IPS-18c (cell line): ENCODE results near the gene NDUFA8.

Experiments used
- H3K4me3 ChIP-seq: 2 replicates; pipeline ENCODE4 v1.7.0; 2013; ENCODE audit warnings: low read depth, mild to moderate bottlenecking, low read length, moderate library complexity; ENCODE audit not compliant: insufficient read depth
- H3K9me3 ChIP-seq: one replicate; pipeline ENCODE4 v1.6.1; 2013; ENCODE audit warnings: mild to moderate bottlenecking, low read length, moderate library complexity; ENCODE audit not compliant: control insufficient read depth, insufficient read depth

Gene NDUFA8

DNA sequence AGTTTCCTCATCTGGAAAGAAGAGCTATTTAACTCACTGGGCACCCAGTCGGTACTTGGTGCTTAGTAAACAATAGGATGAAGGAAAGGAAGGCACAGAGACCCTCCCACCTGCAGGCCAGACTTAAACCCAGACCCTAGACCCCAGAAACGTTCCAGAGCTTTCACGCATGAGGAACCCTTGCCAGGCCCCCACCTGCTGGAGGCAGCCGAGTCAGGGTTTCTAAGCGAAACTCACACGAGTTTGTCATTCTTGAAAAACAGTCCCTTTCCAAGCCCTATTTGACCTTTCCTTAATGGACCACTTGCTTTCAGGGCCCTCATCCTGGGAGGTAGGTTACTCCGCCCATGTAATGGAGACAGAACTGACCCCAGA is 30.6 kb downstream of the NDUFA8 start:
- no peak overlapping the region for H3K4me3 ChIP-seq

DNA sequence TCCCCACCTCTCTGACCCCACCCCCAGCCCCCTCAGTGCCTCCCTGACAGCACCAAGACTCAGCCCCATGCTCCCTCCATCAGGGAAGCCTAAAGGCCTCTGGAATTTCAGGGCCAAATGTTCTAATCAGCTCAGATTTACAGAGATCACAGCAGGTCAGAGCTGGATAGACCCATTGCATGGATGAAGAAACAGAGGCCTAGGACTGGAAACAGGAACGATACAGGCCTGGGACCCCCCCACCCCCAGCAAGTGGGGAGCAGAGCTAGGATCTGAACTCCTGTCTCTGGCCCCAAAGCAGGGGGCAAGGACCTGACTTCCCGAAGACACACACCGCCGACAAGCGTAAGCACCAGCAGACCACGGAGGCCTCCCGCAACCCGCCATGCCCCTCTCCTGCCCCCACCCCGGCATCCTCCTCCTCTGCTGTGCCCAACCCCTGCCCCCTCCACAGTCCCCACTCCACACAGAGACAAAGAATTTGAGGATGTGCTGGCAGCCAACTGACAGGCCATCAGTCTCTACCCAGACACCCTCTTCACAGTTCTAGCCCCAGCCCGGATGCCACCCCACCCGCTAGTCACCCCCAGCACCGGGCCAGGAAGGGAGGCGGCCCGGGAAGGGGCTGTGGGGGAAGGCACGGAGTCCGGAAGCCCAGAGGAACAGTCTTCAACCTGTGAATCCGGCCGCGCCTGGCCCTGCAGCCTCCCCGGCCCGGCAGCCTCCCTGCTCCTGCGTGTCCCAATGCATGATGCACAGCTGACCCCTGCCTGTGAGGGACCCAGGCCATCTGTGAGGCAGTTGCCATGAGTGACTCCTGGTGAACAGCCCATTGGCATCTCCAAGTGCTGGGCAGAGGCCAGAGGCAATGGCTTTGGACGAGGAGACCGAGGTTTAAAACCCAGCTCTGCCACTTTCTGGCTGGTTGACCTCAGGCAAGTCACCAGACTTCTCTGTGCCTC is 31.3 kb downstream of the NDUFA8 start:
- Histone ChIP-seq H3K4me3 (no peak overlapping the region), H3K9me3 (no peaks in the 10 kb centered on the region)

More for the DNA sequence above, 30.6 kb downstream of the NDUFA8 start:
- H3K9me3 ChIP-seq, result no peaks in the 10 kb centered on the region

DNA sequence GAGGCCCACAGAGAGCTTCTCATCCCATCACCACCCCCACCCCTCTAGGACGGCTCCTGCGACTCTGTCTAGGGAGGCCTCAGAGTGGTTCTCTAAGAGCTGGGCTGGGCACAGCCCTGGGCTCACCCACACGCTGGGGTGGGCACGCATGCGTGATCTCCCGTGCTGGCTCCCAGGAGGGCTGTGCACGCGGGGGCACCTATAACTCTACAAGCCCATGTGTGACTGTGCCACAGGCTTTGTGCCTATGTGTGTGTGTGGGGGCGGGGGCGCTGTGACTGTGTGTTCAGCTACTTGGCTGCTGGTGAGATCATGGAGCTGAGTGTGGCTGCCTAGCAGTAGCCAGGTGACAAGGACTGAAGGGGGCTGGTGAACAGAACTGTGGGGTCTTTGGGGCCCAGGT is 32.2 kb downstream of the NDUFA8 start:
- Histone ChIP-seq H3K9me3 (no peaks in the 10 kb centered on the region), H3K4me3 (no peak overlapping the region)

DNA sequence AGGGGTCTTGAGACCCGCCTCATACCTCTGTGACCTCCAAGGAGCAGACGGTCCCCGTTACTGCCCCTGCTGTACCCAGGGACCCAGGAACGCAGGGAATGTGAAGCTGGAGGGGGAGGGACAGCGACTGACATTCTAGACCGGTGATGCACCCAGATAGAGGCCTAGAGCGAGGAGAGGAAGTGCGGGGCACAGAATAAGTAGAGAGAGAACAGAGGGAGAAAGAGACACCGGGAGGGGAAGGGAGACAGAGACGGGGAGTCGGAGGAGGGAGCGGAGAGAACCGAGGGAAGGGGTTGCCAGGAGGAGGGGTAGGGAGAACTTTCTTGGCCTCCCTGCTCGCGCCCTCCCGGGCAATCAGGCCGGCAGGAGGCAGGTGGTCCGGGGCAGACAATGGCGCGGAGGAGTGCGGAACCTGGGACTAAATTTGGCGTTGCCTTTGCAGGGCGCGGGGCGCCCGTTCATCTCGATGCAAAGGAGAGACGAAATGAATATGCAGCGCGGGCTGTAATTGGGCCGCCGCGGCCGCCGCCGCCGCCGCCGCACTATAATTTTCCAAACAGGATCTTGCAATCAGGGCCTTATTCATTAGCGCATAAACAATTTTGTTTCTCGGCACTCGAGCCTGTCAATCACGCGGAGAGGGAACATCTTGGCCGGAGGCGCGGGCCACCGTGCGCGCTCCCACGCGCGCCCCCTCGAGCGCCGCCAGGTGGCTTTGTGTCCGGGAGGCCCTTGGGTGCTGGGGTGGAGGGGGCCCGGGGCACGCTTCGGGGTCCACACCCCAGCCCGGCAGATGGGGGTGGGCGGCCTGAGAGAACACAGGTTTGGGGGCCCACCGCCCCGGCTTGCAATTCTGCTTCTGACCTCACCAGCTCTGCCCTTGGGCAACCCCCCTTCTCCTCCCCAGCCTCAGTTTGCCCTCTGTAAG is 33.0 kb downstream of the NDUFA8 start:
- Histone ChIP-seq H3K4me3 (peak overlapping the region; percentile 55), H3K9me3 (no peaks in the 10 kb centered on the region)

DNA sequence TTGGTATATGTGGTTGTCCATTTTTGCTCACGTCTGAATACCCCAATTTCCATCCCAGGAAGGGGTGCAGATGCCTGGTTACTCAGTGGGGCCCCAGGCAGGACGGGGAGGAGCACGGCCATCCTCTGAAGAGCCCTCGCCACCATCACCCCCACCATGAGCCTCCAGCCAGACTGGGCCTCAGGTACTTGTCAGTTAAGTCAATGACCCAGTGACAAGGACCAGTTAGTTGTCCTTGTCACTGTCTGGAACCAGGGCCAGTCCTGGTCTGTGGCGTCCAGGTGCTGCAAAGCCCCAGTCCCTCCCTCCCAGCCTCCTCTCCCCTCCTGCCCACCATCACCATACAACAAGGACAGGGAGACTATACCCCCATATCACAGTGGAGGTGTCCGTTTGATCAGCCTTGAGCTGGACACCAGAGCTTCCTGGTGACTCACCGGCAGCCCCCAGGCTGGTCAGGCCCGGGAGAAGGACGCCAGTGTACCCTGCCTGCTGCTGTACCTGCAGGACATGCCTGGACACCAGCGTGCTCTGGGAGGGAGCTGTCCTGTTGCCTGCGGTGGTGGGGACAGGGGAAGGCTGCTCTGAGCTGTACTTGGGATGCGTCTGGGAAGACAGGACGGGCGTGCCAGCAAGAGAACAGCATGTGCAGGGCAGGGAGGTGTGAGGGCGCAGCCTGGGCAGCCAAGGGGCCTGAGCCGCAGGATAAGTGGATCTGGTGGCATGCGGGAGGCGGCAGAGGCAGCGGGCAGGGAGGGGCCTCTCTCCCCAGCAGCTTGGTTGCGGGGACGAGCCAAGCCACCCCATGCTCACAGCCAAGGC is 33.9 kb downstream of the NDUFA8 start:
- H3K9me3 ChIP-seq, result no peaks in the 10 kb centered on the region
- H3K4me3 ChIP-seq, result peak overlapping the region; percentile 55; the same call in 1 of the 2 replicates

DNA sequence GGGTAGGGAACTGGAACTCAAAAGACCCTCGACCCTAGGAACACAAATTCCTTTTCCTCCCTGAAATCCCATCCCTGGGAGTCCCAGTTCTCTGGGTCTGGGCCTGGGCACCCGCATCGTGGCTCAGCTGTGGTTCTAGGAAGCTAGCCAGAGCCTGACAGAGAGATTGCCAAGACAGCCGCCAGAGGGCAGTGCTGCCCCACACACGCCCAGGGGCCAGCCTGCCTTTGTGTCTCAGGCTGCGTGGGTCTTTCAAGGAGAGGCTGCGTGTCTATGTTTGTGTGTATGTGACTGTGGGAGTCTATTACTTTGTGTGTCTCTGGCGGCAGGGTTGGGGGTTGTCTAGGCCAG is 34.4 kb downstream of the NDUFA8 start:
- Histone ChIP-seq H3K9me3 (no peaks in the 10 kb centered on the region), H3K4me3 (no peak overlapping the region)

DNA sequence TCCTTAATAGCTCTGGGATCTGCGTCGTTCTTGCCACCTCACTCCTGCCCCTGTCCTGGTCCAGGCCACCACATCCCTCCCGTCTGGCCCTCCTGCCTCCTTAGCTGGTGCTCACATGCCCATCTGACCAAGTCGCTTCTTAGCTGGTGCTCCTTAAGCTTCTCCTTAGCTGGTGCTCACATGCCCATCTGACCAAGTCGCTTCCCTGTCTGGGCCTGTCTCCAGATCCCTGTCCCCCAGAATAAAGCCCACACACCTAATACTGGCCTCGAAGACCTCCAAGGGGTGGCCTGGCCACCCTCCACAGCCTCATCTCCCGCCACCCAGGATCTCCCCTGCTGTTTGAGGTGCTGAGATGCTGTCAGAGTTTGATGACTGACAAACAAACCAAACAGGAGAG is 35.1 kb downstream of the NDUFA8 start:
- Histone ChIP-seq H3K4me3 (no peak overlapping the region), H3K9me3 (no peaks in the 10 kb centered on the region)

DNA sequence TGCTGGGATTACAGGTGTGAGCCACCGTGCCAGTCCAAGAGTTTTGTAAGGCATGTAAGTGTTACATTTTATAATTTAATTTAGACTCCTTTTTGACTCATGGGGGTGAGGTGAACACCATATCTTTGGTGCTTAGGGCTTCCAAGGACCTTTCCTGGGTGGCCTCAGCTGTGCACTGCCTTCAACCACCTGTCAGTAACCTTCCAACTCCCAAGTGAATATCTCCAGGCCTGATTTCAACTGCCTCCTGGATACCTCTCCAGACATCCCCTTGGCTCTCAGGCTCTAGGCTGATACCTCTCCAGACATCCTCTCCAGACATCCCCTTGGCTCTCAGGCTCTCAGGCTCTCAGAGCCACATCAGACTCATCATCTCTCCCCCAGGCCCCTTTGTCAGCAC is 35.5 kb downstream of the NDUFA8 start:
- Histone ChIP-seq H3K9me3 (no peaks in the 10 kb centered on the region), H3K4me3 (no peak overlapping the region)

DNA sequence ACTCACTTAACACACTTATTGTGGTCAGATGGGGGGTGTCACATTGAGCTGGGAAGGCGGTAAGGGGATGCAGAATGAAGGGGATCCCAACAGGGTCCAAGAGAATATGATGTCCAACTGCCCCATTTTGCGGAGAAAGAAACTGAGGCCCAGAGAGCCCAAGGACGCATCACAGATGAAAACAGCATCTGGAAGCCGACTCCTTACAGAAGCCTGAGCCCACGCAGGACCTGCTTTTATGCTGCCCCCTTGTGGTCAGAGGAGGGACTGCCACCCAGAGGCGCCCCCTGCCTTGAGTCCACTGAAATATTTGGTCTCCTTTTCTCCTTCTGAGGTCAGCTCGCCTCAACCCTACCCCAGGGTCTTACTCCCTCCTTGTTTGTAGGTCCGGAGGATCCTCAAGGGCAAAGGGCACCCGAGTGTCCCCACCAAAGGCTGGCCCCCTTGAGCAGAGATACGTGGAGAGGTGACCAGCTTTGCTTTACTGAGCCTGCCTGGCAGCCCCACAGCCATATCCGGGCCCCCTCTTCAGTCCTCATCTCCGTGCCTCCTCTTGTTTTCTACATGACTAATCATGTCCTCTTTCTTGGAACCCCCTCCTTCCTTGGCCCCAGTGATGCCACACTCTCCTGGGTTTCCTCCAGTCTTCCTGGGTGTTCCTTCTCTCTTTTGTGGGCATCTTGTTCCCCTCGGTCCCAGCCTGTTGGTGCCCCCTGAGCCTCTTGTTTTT is 36.5 kb downstream of the NDUFA8 start:
- Histone ChIP-seq H3K4me3 (no peak overlapping the region), H3K9me3 (no peaks in the 10 kb centered on the region)

DNA sequence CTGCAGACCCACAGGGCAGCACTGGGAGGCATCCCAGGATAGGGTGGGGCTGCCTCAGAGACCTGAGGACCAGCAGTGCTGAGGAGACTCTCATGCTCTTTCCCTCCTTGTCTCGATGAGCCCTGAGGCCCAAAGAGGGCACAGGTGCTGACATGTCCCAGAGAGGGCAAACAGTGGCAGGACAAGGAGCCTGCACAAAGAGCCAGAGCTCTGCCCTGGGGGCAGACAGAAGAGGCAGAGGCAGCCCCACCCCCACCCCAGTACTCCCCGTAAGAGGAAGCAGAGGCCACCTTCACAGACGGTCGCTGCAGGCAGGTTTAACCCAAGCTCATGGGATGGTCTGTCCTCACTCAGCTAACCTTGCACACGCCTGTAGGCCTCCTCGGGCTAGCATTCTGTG is 37.1 kb downstream of the NDUFA8 start:
- no peak overlapping the region for H3K4me3 ChIP-seq
- no peaks in the 10 kb centered on the region for H3K9me3 ChIP-seq

DNA sequence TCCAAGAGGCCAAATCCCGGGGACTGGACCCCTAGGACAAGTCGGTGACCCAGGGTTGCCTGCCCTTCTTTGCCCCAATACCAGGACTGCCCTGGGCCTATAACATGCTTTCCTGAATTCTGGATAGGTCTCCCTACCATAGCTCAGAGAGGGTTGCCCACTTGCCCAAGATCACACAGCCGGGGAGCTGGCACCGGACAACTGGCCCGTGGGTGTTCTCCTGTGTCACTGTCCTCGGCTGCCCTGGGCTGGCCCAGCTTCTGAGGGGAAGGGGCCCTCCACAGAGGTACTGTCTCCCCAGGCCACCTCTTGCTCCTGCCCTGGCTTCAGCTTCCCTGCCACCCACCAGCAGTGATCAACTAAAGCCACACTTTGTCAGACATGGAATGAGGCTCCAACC is 37.6 kb downstream of the NDUFA8 start:
- Histone ChIP-seq H3K4me3 (no peak overlapping the region), H3K9me3 (no peaks in the 10 kb centered on the region)

DNA sequence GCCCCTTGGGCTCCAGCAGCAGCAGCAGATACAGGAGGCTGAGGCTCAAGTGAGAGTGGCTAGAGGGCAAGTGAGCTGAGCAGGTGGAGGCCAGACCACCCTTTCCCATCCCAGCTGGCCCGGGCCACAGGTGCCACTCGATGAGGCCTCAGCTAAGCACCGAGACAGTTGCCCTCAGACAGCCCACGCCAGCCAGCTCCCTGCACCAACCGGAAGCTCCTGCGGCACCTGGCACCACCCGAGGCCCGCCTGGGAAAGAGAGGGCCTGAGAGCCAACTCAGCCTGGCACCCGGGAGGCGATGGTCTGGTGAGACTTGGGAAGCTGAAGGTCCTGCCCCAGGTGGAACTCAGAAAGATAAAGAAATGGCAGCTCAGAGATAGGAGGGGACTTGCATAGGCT is 38.2 kb downstream of the NDUFA8 start:
- Histone ChIP-seq H3K4me3 (no peak overlapping the region), H3K9me3 (no peaks in the 10 kb centered on the region)

DNA sequence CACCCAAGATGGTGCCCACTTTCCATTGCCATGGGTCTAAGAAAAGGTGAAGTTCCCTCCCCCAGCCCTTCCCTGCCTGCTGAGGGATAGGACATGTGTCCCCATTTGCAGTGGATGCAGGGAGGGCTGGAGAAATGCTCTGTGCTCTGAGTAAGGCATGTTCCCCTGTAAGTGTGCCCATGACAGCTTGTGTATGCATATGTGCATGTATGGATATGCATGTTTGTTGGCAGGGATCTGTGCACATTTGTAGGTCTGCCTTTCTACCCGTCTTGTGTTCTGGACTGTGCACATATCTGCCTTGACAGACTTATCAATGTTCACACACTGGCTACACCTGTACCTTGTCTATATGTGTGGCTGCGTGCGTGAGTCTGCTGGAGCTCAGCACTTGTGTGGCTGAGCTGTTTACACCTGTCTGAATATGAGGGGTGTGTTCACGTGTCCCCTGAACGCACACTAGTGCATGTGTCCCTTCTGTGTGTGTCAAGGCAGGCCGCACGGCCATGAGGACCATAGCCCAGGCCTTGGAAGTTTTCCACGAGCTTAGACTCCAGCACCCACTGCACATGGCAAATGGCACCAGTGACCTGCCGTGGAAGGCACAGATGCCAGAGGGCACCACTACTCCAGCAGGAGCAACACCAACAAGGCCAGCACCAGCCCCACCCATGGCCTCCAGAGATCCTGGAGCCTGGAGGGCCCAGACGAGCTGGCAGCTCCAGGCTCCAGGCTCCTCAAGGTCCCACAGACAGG is 39.1 kb downstream of the NDUFA8 start:
- no peaks in the 10 kb centered on the region for H3K9me3 ChIP-seq

DNA sequence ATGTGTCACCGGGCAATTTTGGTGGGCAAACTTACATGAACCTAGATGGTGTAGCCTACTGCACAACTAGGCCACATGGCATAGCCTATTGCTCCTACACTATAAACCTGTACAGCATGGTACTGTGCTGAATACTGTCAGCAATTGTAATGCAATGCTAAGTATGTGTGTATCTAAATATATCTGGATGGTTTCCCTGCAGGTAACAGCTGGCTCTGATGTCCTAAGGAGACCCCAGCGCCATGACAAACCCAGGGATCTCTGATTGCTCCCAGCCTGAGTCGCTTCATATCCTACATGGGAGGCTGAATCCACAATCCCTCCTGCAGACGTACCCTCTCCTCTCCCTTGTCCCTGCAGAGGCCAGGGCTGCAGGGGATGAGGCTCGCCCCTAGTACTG is 39.9 kb downstream of the NDUFA8 start:
- H3K4me3 ChIP-seq, result no peak overlapping the region
- H3K9me3 ChIP-seq, result no peaks in the 10 kb centered on the region

More for the DNA sequence above, 39.1 kb downstream of the NDUFA8 start:
- H3K4me3 ChIP-seq, result no peak overlapping the region

DNA sequence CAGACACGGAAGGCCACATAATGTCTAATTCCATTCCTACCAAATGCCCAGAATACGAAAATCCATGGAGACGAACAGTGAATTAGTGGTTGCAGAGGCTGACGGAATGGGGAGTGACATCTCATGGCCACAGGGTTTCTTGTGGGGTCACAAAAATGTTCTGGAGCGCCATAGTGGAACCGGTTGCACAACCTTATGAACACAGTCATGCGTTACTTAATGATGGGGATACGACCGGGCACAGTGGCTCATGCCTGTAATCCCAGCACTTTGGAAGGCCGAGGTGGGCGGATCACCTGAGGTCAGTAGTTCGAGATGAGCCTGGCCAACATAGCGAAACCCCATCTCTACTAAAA is 40.4 kb downstream of the NDUFA8 start:
- Histone ChIP-seq H3K9me3 (no peaks in the 10 kb centered on the region), H3K4me3 (no peak overlapping the region)
